ENCODE measurements around the gene RAD51B. TPM values are rescaled to one million over a fixed set of nuclear protein-coding genes. Genes with fewer than 3 reads are reported as not detected.

RAD51B gene
- total RNA-seq, 1 experiment from 2014 or later = 8.5 TPM

DNA sequence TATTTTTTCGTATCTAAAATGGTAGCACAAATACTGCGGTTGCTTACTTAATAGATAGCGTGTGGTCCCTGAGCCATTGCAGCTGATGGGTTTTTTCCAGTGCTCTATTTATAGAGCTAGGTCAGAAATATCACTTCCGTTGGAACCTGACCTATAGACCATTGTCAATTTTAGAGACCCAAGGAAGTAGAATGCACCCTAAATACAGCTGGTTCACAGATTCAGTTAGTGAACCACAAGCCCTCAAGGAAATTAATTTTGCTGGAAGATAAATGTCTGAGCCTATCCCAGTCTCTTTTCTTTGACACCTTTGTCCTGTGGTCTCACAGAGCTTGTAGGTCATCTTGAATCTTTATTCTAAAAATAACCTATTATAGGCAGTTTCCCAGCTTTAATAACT lies 582.3 kb downstream of the RAD51B start:
- Histone ChIP-seq H3K36me3 (ENCODE audit: control insufficient read depth, insufficient read depth, low read length) (no peaks in the 10 kb centered on the region), H3K27me3 (ENCODE audit: control insufficient read depth, insufficient read depth, low read length) (no peaks in the 10 kb centered on the region), H3K27ac (ENCODE audit: low read length) (no peak overlapping the region), H3K4me1 (ENCODE audit: control insufficient read depth, insufficient read depth, low read length) (no peaks in the 10 kb centered on the region; the same call in 1 of the 2 replicates), H3K9me3 (ENCODE audit: control insufficient read depth, insufficient read depth, low read depth, low read length) (no peaks in the 10 kb centered on the region), H3K4me3 (ENCODE audit: low read depth in 2 of 2, low read length in 2 of 2) (no peak overlapping the region)
- in situ Hi-C loops (cut with HindIII; ENCODE audit: low pct_unique_long_range_greater_than_20kb, low sequenced_read_pairs) = no loop called here
- ChIA-PET CTCF (no interaction called here), POLR2A (no interaction called here)
- BruUV-seq (replicated peaks) = no TSS peak
- DNase-seq (ENCODE audit: low read depth, low spot score) (no peak), ATAC-seq (no peak)
- TF ChIP-seq SIN3A (IDR thresholded peaks at IDR 0.05; ENCODE audit: borderline replicate concordance, insufficient read depth, low read depth, low read length) (no peak), TCF7L2 (IDR thresholded peaks at IDR 0.05; ENCODE audit: low read depth, low read length) (no peak), POLR2AphosphoS5 (IDR thresholded peaks at IDR 0.05; ENCODE audit: low read depth, low read length) (no peak)
- TF ChIP-seq, protein P1, sequence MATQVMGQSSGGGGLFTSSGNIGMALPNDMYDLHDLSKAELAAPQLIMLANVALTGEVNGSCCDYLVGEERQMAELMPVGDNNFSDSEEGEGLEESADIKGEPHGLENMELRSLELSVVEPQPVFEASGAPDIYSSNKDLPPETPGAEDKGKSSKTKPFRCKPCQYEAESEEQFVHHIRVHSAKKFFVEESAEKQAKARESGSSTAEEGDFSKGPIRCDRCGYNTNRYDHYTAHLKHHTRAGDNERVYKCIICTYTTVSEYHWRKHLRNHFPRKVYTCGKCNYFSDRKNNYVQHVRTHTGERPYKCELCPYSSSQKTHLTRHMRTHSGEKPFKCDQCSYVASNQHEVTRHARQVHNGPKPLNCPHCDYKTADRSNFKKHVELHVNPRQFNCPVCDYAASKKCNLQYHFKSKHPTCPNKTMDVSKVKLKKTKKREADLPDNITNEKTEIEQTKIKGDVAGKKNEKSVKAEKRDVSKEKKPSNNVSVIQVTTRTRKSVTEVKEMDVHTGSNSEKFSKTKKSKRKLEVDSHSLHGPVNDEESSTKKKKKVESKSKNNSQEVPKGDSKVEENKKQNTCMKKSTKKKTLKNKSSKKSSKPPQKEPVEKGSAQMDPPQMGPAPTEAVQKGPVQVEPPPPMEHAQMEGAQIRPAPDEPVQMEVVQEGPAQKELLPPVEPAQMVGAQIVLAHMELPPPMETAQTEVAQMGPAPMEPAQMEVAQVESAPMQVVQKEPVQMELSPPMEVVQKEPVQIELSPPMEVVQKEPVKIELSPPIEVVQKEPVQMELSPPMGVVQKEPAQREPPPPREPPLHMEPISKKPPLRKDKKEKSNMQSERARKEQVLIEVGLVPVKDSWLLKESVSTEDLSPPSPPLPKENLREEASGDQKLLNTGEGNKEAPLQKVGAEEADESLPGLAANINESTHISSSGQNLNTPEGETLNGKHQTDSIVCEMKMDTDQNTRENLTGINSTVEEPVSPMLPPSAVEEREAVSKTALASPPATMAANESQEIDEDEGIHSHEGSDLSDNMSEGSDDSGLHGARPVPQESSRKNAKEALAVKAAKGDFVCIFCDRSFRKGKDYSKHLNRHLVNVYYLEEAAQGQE (IDR thresholded peaks at IDR 0.05; ENCODE audit: insufficient read depth in 1 of 2, low read depth in 2 of 2, low read length in 1 of 2) = no peak
- TF ChIP-seq, protein P2, sequence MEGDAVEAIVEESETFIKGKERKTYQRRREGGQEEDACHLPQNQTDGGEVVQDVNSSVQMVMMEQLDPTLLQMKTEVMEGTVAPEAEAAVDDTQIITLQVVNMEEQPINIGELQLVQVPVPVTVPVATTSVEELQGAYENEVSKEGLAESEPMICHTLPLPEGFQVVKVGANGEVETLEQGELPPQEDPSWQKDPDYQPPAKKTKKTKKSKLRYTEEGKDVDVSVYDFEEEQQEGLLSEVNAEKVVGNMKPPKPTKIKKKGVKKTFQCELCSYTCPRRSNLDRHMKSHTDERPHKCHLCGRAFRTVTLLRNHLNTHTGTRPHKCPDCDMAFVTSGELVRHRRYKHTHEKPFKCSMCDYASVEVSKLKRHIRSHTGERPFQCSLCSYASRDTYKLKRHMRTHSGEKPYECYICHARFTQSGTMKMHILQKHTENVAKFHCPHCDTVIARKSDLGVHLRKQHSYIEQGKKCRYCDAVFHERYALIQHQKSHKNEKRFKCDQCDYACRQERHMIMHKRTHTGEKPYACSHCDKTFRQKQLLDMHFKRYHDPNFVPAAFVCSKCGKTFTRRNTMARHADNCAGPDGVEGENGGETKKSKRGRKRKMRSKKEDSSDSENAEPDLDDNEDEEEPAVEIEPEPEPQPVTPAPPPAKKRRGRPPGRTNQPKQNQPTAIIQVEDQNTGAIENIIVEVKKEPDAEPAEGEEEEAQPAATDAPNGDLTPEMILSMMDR (IDR thresholded peaks at IDR 0.05) = no peak
- intact Hi-C loops (cut with micrococcal nuclease; ENCODE audit: unreplicated experiment) = no loop called here

DNA sequence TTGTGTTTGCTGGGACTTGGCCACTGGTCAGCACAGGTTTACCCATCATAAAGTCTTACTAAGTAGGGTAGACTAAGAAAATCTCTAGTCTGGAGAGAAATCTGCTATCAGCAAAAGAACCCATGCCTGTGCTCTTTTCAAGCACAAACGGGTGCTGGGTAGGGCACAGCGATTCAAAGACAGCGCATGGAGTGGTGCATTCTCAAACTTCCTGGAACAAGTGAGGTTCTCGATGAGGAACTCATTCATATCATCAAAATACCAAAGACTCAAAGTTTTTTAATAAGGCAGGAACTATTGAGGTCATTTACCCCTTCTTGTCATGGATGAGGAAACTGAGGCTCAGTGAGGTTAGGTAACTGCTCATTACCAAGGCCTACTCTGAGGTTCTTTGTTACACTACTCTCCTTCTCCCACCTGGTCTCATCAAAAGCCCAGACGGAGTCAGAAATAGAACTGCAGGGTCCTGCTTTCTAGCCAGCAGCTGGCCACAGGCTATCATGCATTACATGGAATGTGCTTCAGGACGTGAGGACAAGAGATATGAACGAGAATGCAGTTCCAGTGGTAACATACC lies 583.0 kb downstream of the RAD51B start:
- DNase-seq (ENCODE audit: low read depth, low spot score) (no peak), ATAC-seq (no peak)
- Histone ChIP-seq H3K4me3 (ENCODE audit: low read depth in 2 of 2, low read length in 2 of 2) (no peak overlapping the region), H3K27me3 (ENCODE audit: control insufficient read depth, insufficient read depth, low read length) (no peaks in the 10 kb centered on the region), H3K27ac (ENCODE audit: low read length) (peak overlapping the region; percentile 17; the same call in 1 of the 2 replicates), H3K9me3 (ENCODE audit: control insufficient read depth, insufficient read depth, low read depth, low read length) (no peaks in the 10 kb centered on the region), H3K4me1 (ENCODE audit: control insufficient read depth, insufficient read depth, low read length) (no peaks in the 10 kb centered on the region), H3K36me3 (ENCODE audit: control insufficient read depth, insufficient read depth, low read length) (no peaks in the 10 kb centered on the region)
- in situ Hi-C loops (cut with HindIII; ENCODE audit: low pct_unique_long_range_greater_than_20kb, low sequenced_read_pairs) (no loop called here), intact Hi-C loops (cut with micrococcal nuclease; ENCODE audit: unreplicated experiment) (no loop called here)
- TF ChIP-seq POLR2AphosphoS5 (IDR thresholded peaks at IDR 0.05; ENCODE audit: low read depth, low read length) (no peak), TCF7L2 (IDR thresholded peaks at IDR 0.05; ENCODE audit: low read depth, low read length) (no peak), SIN3A (IDR thresholded peaks at IDR 0.05; ENCODE audit: borderline replicate concordance, insufficient read depth, low read depth, low read length) (no peak)
- TF ChIP-seq, protein P2 (IDR thresholded peaks at IDR 0.05) = no peak
- TF ChIP-seq, protein P1 (IDR thresholded peaks at IDR 0.05; ENCODE audit: insufficient read depth in 1 of 2, low read depth in 2 of 2, low read length in 1 of 2) = no peak
- no TSS peak for BruUV-seq (replicated peaks)
- ChIA-PET POLR2A (no interaction called here), CTCF (no interaction called here)
